HK-2 (cell line): ENCODE data around the gene OR2A12.
A peak's percentile ranks its signal among the peaks of the same experiment; 100 is the strongest.
"Not testable (repeated sequence)": the region's sequence is repeated elsewhere in the genome, so short reads cannot be mapped to it uniquely, and the experiment has no call there.

ENCODE experiments used
- DNase-seq: peaks from one replicate; pipeline ENCODE4 v3.0.0-alpha.2; 2018; ENCODE audit not compliant: unreplicated experiment

The OR2A12 gene

GRCh38 chr7:144085978-144086377 is at the start of gene OR2A12:
OR2A12 (plus strand) TSS chr7:144086278; CDS start chr7:144095108, 8,830 bp downstream.
- no peak for DNase-seq

- DNase-seq: no peak
These were observed 49.7 kb upstream of the OR2A12 start for GRCh38 chr7:144036302-144036885.

- DNase-seq: no peak
These were observed 48.6 kb upstream of the OR2A12 start for GRCh38 chr7:144037414-144038035.

- no peak for DNase-seq
These were observed 47.2 kb upstream of the OR2A12 start for GRCh38 chr7:144038887-144039286.

- DNase-seq: no peak
These were observed 37.4 kb upstream of the OR2A12 start, which contains the start of gene OR2A5 for GRCh38 chr7:144048648-144049047. OR2A5 (plus strand) TSS chr7:144048948; CDS start chr7:144050402, 1,454 bp downstream.

GRCh38 chr7:144049491-144049890 is 36.6 kb upstream of the OR2A12 start:
- DNase-seq: no peak

- no peak for DNase-seq
These were observed 36.0 kb upstream of the OR2A12 start for GRCh38 chr7:144050093-144050492.

GRCh38 chr7:144050884-144051283 is 35.2 kb upstream of the OR2A12 start:
- not testable (repeated sequence) for DNase-seq

GRCh38 chr7:144057954-144058353 is 28.1 kb upstream of the OR2A12 start:
- peak; percentile 8 for DNase-seq

- DNase-seq: no peak
These were observed 22.4 kb upstream of the OR2A12 start for GRCh38 chr7:144063710-144064109.

GRCh38 chr7:144069511-144069910 is 16.6 kb upstream of the OR2A12 start, which contains the start of gene OR2A25:
OR2A25 (plus strand) TSS chr7:144069811; CDS start chr7:144074220, 4,409 bp downstream.
- no peak for DNase-seq

GRCh38 chr7:144069953-144070352 is 16.1 kb upstream of the OR2A12 start:
- no peak for DNase-seq

GRCh38 chr7:144074374-144074773 is 11.7 kb upstream of the OR2A12 start:
- no peak for DNase-seq

- DNase-seq: no peak
These were observed 652 bp downstream of the OR2A12 start for GRCh38 chr7:144086730-144087129.

GRCh38 chr7:144087230-144087629 is 1.2 kb downstream of the OR2A12 start:
- no peak for DNase-seq

GRCh38 chr7:144090667-144091066 is 4.6 kb downstream of the OR2A12 start:
- no peak for DNase-seq

- DNase-seq: no peak
These were observed 12.7 kb downstream of the OR2A12 start for GRCh38 chr7:144098776-144099175.

- no peak for DNase-seq
These were observed 14.5 kb downstream of the OR2A12 start for GRCh38 chr7:144100607-144101006.

GRCh38 chr7:144102041-144102440 is 16.0 kb downstream of the OR2A12 start:
- DNase-seq: no peak

- DNase-seq: no peak
These were observed 19.1 kb downstream of the OR2A12 start for GRCh38 chr7:144105211-144105610.

- DNase-seq: no peak
These were observed 23.2 kb downstream of the OR2A12 start, which contains the start of gene OR2A2 for GRCh38 chr7:144109283-144109682. OR2A2 (plus strand) TSS chr7:144109583; CDS start chr7:144109583, 0 bp downstream.

GRCh38 chr7:144110272-144110671 is 24.2 kb downstream of the OR2A12 start:
- no peak for DNase-seq

- no peak for DNase-seq
These were observed 27.6 kb downstream of the OR2A12 start for GRCh38 chr7:144113651-144114050.
